G401.6 (cell line): ENCODE measurements around the gene CNNM4.

Experiments used
- FAIRE-seq: peaks from 2 replicates; lab custom pipeline; 2012; peaks lifted over from hg19 to GRCh38; lab: Jason Lieb, UNC

The CNNM4 gene

DNA sequence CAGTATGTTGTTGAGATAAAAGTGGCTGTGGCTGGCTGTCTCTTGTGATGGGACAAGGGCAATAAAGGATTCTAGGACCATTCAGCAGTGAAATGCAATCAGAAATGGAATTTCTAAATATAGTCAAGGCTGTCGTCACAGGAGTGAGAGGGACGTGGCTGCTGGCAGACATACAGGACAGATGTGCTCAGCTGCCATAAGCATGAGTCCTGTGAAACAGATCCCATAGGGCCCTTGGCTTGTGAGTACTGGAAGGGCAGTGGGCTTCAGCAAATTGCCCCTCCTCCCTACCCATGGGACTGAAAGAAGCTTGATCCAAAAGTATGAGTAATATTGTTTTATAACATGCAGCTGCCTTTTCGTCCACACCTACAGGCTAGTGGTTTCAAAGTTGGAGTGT, 51.2 kb downstream of the CNNM4 start:
- FAIRE-seq = no peak

DNA sequence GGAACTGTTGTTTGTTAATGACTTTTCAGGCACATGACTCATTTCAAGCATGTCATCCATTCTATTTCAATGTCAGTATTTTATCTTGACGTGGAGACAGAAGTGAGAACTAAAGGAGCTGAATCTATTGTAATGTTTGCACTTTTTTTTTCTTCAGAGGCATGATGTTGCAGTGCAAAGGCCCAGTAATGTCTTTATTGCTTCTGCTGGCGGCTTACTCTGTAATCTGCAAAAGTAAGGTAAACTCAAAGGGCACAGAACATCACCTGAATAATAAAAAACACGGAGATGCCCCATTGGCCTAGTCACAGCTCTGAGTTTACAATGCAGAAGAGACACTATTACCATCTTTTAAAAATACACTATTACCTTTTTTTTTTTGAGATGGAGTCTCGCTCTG, 53.0 kb downstream of the CNNM4 start:
- no peak for FAIRE-seq

- no peak for FAIRE-seq
Observed at GRCh38 chr2:96815326-96816126, 54.8 kb downstream of the CNNM4 start.

GRCh38 chr2:96816127-96816835, 55.6 kb downstream of the CNNM4 start, which contains the start of gene CNNM3:
CNNM3 (plus strand) TSS chr2:96816268; CDS start chr2:96816278, 10 bp downstream.
- no peak for FAIRE-seq

- no peak for FAIRE-seq
Observed at GRCh38 chr2:96816836-96817702, 56.4 kb downstream of the CNNM4 start.

DNA sequence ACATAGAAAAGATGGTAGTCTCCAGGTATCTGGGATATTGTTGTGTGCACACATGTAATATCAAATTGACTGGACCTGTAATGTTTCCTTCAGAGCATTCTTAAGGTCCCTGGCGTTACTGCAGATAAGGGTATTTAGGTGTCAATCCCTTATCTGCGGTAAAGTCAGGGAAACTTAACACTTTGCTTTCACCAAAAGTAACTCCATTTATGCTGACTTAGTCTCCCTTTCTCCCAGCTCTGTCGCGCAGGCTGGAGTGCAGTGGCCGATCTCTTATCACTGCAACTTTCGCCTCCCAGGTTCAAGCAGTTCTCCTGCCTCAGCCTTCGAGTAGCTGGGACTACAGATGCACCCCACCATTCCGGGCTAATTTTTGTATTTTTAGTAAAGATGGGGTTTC, 57.2 kb downstream of the CNNM4 start:
- FAIRE-seq = no peak

GRCh38 chr2:96819128-96819875, 58.6 kb downstream of the CNNM4 start:
- no peak for FAIRE-seq

- FAIRE-seq = no peak
Observed at GRCh38 chr2:96819876-96820511, 59.3 kb downstream of the CNNM4 start.

GRCh38 chr2:96821113-96821675, 60.5 kb downstream of the CNNM4 start:
- no peak for FAIRE-seq

DNA sequence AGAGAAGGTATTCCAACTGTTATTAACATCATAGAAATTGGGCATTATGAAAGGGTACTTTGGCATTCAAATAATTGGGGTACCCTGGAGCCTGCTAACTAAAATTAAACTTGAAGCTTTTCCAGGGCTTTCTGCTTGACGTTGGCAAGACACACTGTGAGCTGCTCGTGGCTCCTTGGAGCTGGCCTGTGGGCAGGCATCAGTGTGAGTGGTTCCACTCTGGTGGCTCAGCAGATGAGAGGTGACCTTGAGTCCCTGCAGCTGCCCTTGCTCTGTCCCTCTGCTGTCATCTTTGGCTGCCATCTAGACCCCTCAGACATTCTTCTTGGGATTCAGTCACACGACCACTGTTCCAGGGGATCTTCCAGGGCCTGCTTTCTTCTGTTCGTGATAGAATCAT, 62.1 kb downstream of the CNNM4 start:
- FAIRE-seq = no peak

GRCh38 chr2:96823198-96823597, 62.5 kb downstream of the CNNM4 start:
- FAIRE-seq = no peak

DNA sequence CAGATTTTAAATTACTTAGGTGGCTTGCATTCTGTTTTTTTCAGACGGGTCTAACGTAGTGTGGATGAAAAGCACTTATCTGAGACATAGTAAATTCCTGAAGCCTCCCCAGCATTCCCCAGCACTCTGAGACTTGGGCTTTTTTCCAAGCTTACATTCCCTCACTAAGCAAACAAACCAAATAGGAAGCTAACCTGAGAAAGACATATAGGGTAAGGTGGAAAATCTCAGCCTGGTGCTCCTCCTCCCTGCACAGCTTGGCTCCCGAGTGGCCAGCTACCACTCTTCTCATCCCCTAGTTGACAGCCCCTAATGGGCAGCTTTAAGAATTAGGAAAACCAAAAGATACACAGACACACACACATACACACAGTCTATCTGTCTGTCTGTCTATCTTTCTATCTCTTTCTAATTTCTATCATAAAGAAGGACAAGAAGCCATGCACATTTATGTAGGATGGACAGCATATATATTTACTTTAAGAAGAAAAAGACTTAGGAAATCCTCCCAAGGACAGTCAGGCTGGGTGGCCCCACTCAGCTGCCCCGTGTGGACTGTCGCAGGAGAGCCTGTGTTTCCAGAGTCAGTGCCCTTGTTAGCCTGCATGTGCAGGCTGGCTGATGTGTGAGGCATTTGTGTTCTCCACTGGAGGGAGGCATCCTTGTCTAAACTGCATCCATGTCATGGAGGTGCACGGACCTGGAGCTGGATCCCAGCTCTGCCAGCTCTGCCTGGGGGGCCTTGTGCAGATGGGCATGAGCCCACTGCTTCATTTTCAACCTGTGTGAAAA, 63.6 kb downstream of the CNNM4 start:
- no peak for FAIRE-seq

DNA sequence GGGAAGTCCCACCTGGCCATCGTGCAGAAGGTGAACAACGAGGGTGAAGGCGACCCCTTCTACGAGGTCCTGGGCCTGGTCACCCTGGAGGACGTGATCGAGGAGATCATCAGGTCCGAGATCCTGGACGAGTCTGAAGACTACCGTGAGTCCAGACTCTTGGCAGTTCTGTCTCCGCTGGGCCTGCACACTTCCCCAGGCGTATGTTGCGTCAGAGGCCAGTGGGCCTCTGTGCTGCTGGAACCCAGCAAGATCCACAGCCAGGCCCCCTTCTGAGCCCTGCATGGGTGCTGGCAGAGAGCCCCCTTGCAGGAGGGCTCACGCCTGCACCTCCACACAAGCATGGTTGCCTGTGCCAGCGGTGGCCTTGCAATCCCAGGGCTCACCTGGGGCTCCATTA, 64.4 kb downstream of the CNNM4 start:
- FAIRE-seq = no peak

GRCh38 chr2:96826546-96827278, 66.0 kb downstream of the CNNM4 start:
- FAIRE-seq = no peak

- FAIRE-seq = no peak
Observed at GRCh38 chr2:96828436-96828835, 67.7 kb downstream of the CNNM4 start.

DNA sequence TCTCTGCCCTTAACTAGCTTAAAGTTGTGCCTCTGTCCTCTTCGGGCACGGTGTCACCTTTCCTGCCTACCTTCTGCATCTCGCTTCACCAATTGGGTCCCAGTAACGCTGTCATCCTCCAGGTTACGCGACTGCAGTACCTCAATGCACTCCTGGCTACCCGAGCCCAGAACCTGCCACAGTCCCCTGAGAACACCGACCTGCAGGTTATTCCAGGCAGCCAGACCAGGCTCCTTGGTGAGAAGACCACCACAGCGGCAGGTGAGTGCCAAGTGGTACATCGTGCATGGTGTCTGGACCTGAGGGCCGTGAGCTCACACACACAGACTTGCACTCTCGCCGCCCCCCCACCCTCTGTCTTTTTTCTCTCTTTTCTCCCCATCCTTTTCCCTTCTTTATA, 68.2 kb downstream of the CNNM4 start:
- no peak for FAIRE-seq

DNA sequence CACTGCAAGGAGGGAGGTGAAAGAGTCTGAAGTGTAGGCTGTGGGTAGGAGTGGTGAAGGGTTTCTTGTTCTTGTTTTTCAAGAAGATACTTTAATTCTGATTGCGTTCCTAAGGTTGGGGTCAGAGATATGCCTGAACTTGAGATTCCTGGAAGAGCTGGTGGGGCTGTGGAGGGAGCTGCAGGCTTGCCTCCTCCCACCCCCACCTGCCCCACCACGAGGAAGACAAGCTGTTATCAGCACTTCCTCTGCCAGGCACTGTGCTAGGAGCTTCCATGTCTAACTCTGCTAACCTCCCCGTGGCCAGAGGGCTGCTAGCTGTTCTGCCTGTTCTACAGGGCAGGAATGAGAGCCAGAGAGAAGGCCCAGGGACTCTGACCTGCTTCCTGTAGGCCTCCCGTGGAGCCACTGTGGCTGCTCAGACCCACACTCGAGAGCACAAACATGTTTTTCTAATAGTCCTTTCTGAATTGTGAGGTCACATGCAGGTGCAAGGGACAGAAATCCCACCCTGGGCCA, 69.4 kb downstream of the CNNM4 start:
- no peak for FAIRE-seq

DNA sequence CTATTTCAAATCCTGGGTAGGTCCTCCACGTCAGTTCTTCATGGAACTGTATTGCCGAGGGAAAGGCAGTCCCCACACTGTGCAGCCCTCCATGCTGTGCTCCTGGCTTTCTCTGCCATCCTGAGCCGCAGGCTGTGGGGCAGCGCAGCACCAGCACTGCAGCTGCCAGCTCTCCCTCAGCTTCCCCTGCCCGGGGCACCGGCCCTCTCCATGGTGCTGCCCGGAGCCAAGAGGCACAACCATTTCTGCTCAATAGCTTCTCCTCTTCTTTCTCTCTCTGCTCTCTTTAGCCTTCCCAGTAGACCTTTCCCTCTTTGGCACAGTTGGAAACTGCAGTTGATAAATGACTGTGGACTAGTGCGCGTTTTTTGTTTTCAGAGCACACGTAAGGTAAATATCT, 71.0 kb downstream of the CNNM4 start:
- no peak for FAIRE-seq

- FAIRE-seq = no peak
Observed at GRCh38 chr2:96832408-96832753, 71.7 kb downstream of the CNNM4 start.
